Measurements from ENCODE around the gene HTRA2.

HTRA2 gene

DNA sequence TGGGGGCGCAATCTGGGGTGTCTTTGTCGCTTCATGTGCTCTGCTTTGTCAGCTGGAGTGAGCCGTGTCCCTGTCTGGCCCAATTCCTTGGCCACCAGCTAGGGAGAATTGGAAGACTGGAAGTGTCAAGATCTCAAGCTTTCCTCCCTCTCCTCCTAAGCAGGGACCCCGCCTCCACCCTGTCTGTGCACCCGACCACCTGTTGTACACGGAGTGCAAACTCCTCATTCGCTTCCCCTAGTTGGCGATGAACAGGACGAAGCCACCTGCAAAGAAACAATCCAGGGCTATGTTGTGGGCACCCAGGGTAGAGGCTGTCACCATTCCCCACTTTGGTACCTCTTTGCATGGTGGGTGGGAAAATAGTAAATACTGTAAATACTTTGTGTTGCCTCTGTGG lies 2.0 kb upstream of the HTRA2 start:
- H3K27me3 ChIP-seq (ENCODE audit: control insufficient read depth, insufficient read depth, low read length): peaks cover 16% of the 10 kb centered on the region
- peaks cover 3% of the 10 kb centered on the region for H3K4me1 ChIP-seq (ENCODE audit: control insufficient read depth, insufficient read depth, low read length)
- H3K4me3 ChIP-seq (ENCODE audit: low read depth, low read length): no peak overlapping the region
- H3K9me3 ChIP-seq (ENCODE audit: control insufficient read depth, insufficient read depth, low read length): no peaks in the 10 kb centered on the region
- H3K36me3 ChIP-seq (ENCODE audit: control insufficient read depth, insufficient read depth, low read length): peaks cover 17% of the 10 kb centered on the region
- no peak overlapping the region for H3K9ac ChIP-seq (ENCODE audit: low read depth, low read length)

DNA sequence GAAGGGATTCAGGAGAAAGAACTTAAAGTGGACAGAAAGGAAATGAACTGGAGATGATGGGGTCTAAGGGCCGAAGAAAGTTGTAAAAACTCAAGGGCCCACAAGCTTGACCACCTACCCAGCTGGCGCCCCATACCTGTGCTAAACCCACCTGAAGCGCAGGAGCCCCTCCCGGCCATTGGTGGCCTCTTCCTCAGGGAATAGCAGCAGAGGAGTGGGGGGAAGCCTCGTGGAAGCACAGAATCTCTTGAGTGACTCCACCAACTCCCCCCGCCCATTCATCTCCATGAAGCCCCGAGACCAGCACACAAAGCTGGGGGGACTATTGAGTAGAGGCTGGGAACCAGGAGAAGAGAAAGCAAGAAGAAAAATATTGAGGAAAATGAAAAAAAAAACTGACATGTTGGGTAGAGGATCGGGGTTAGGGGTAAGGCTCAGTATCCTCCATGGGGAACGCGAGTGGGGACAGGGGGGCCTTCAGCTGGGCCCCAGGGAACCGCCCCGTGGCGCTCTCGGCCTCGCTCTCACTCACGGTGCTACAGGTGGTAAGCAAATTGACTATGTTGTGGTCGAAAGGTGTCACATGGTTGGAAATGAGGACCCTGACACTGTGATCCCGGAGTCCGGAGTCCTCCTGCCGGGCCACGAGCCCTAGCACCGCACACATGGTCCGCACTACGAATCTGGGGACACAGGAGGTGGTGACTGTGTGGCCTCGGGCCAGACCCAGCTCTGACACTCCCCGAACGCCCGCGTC lies 955 bp upstream of the HTRA2 start:
- Histone ChIP-seq H3K9me3 (ENCODE audit: control insufficient read depth, insufficient read depth, low read length) (no peaks in the 10 kb centered on the region), H3K36me3 (ENCODE audit: control insufficient read depth, insufficient read depth, low read length) (peaks cover 17% of the 10 kb centered on the region), H3K4me1 (ENCODE audit: control insufficient read depth, insufficient read depth, low read length) (peaks cover 3% of the 10 kb centered on the region), H3K27me3 (ENCODE audit: control insufficient read depth, insufficient read depth, low read length) (peaks cover 5% of the 10 kb centered on the region), H3K4me3 (ENCODE audit: low read depth, low read length) (peak overlapping the region; percentile 99), H3K9ac (ENCODE audit: low read depth, low read length) (peak overlapping the region; percentile 87)

DNA sequence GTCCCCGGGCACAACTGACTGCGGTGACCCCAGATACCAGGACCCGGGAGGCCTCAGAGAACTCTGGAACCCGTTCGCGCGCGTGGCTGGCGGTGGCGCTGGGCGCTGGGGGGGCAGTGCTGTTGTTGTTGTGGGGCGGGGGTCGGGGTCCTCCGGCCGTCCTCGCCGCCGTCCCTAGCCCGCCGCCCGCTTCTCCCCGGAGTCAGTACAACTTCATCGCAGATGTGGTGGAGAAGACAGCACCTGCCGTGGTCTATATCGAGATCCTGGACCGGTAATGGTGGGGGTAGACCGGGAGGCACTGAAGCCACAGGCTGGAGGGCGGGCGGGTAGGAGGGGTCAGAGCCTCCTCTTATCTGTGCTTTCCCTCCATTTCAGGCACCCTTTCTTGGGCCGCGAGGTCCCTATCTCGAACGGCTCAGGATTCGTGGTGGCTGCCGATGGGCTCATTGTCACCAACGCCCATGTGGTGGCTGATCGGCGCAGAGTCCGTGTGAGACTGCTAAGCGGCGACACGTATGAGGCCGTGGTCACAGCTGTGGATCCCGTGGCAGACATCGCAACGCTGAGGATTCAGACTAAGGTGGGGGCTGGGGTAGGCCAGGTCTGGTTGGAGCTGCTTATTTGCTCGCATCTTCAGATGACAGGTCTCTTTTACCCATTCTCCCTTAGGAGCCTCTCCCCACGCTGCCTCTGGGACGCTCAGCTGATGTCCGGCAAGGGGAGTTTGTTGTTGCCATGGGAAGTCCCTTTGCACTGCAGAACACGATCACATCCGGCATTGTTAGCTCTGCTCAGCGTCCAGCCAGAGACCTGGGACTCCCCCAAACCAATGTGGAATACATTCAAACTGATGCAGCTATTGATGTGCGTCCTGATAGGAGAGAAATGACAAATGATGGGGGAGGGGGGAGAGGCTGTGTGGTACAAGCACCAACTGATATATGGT lies 780 bp downstream of the HTRA2 start:
- Histone ChIP-seq H3K9ac (ENCODE audit: low read depth, low read length) (peak overlapping the region; percentile 37), H3K36me3 (ENCODE audit: control insufficient read depth, insufficient read depth, low read length) (peaks cover 17% of the 10 kb centered on the region), H3K9me3 (ENCODE audit: control insufficient read depth, insufficient read depth, low read length) (no peaks in the 10 kb centered on the region)

DNA sequence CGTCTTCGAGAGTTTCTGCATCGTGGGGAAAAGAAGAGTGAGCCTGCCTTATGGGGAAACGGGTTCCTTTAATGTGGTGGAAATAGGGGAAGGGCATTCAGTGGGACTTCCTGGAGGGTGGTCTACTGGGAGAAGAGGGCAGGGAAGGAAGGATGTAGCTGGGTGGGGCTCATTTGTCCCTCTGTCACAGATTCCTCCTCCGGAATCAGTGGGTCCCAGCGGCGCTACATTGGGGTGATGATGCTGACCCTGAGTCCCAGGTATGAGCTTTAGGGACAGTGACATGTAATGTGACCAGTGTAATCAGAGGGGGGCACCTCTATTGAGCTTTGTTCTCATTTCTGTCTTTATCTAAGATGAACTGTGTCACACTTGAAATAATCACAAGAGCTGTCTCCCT lies 1.9 kb downstream of the HTRA2 start:
- H3K4me3 ChIP-seq (ENCODE audit: low read depth, low read length): no peak overlapping the region
- no peaks in the 10 kb centered on the region for H3K9me3 ChIP-seq (ENCODE audit: control insufficient read depth, insufficient read depth, low read length)
- peaks cover 3% of the 10 kb centered on the region for H3K27me3 ChIP-seq (ENCODE audit: control insufficient read depth, insufficient read depth, low read length)
- peaks cover 3% of the 10 kb centered on the region for H3K4me1 ChIP-seq (ENCODE audit: control insufficient read depth, insufficient read depth, low read length)
- no peak overlapping the region for H3K9ac ChIP-seq (ENCODE audit: low read depth, low read length)
- peaks cover 13% of the 10 kb centered on the region for H3K36me3 ChIP-seq (ENCODE audit: control insufficient read depth, insufficient read depth, low read length)

More for the DNA sequence above, 780 bp downstream of the HTRA2 start:
- Histone ChIP-seq H3K27me3 (ENCODE audit: control insufficient read depth, insufficient read depth, low read length) (peaks cover 3% of the 10 kb centered on the region), H3K4me3 (ENCODE audit: low read depth, low read length) (peak overlapping the region; percentile 99), H3K4me1 (ENCODE audit: control insufficient read depth, insufficient read depth, low read length) (peaks cover 3% of the 10 kb centered on the region)

DNA sequence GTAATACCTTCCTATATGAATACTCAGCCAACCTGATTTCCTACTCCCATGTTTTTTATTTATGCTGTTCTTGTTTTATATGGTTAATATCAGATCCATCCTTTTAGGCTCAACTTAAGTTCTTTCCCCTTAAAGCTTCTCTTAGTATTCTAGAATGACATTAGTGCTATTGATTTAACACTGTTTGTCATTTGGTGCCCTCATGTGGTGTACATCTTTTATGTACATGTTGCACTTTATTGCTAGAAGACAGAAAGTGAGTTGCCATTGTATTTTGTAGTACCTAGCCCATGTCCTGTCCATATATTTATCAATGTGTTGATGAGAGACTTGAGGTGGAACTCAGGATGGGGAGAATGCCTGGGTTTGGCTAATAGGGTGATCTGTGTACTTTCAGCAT lies 2.5 kb downstream of the HTRA2 start:
- Histone ChIP-seq H3K4me1 (ENCODE audit: control insufficient read depth, insufficient read depth, low read length) (peaks cover 3% of the 10 kb centered on the region), H3K27me3 (ENCODE audit: control insufficient read depth, insufficient read depth, low read length) (peaks cover 3% of the 10 kb centered on the region), H3K4me3 (ENCODE audit: low read depth, low read length) (no peak overlapping the region), H3K36me3 (ENCODE audit: control insufficient read depth, insufficient read depth, low read length) (peaks cover 7% of the 10 kb centered on the region), H3K9me3 (ENCODE audit: control insufficient read depth, insufficient read depth, low read length) (no peaks in the 10 kb centered on the region), H3K9ac (ENCODE audit: low read depth, low read length) (no peak overlapping the region)

DNA sequence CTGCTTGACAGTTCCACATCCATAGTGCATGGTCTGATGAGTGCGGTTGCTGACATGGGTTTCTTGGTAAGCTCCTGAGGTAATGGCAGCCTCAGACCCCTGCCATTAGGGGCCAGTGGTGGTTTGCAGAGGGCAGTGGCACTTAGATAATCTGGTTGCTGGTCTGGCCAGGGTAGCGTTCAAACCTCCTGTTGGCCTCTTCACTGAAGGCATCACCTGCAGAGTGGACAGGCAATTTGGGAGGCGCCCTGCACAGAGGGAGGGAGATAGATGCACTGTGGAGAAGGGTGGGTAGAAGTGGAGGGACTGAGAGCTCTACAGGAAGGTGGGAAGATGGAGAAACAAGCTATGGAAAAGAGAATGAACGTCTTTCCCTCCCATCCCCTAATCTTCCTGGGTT lies 3.7 kb downstream of the HTRA2 start:
- peaks cover 1% of the 10 kb centered on the region for H3K4me1 ChIP-seq (ENCODE audit: control insufficient read depth, insufficient read depth, low read length)
- H3K9me3 ChIP-seq (ENCODE audit: control insufficient read depth, insufficient read depth, low read length): no peaks in the 10 kb centered on the region
- H3K9ac ChIP-seq (ENCODE audit: low read depth, low read length): no peak overlapping the region
- peaks cover 8% of the 10 kb centered on the region for H3K27me3 ChIP-seq (ENCODE audit: control insufficient read depth, insufficient read depth, low read length)
- H3K36me3 ChIP-seq (ENCODE audit: control insufficient read depth, insufficient read depth, low read length): no peaks in the 10 kb centered on the region
- no peak overlapping the region for H3K4me3 ChIP-seq (ENCODE audit: low read depth, low read length)

DNA sequence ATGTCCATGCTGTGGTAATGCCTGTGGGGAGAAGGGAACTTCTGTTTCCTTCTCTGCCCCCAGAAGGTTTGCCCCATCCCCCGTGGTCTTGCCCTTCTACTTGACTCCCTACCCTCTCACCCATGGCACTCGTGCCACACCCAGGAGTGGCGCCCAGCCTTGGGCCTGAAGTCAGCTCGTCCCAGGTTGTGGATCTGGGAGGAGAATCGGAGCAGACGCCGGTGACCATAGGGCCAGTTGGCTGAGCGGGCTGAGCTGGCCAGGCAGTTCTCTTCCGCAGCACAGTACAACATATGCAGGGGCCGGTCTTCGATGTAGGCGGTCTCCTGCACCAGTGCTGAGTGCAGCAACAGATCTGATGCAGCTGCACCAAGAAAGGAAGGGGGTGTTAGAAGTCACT lies 4.7 kb downstream of the HTRA2 start:
- Histone ChIP-seq H3K9me3 (ENCODE audit: control insufficient read depth, insufficient read depth, low read length) (no peaks in the 10 kb centered on the region), H3K36me3 (ENCODE audit: control insufficient read depth, insufficient read depth, low read length) (no peaks in the 10 kb centered on the region), H3K4me1 (ENCODE audit: control insufficient read depth, insufficient read depth, low read length) (no peaks in the 10 kb centered on the region), H3K9ac (ENCODE audit: low read depth, low read length) (no peak overlapping the region), H3K4me3 (ENCODE audit: low read depth, low read length) (no peak overlapping the region), H3K27me3 (ENCODE audit: control insufficient read depth, insufficient read depth, low read length) (peaks cover 10% of the 10 kb centered on the region)

DNA sequence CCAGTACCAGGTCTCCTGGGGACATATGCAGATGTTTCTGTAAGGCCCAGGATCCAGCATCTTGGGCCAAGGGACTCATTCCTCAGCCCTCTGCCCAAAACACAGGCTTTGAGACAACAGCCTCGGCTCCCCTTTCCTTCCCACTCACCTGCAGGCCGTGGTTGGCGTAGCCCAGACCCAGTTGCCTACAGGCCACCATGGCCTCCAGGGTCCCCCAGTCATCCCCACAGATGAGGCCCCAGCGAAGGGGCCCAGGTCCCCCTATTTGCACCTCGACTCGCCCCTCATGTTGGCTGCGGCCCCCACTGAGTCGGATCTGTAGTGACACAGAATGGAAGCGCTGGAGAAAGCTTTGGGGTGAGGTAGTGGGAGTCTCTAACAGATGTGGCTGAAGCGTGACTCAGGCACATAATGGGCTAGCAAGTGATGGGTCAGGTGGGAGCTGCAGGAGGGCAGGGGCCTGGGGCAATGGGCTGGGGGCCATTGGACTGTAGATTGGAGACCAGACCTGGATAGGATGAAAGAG lies 5.8 kb downstream of the HTRA2 start:
- H3K9ac ChIP-seq (ENCODE audit: low read depth, low read length): no peak overlapping the region

DNA sequence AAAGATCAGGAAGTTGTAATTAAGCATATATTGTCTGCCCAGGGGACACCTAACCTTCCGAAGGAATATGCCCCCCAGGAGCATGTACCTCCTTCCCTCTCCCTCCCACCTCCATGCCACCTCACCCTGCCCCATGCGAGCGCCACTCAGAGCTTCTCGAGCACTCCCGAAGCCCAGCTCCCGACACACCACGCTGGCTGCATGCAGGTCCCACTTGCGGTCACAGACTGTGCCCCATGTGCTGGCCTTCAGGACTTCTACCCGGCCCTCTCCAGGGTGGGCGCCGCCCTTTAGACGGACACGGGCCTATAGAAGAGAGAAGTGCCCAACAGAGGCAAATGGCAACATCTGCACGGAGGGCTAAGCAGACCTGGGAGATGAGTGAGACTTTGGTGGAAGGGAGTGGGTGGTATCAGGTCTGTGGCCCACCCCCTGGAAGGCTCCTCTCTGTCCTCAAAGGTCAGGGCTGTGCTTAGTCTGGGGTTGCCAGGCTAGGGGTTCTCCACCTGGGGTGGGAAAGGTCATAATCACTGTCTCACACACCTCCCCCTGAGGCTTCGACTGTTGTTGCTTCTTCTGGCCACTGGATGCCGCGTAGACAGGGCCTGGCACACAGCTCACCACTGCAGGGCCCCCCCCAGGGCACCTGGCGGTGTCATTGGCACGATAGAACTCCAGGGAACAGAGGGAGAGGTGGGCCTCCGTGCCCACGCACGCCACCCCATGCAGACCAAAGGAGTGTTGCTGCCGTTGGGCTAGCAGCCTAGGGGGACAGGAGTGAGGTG lies 6.6 kb downstream of the HTRA2 start:
- Histone ChIP-seq H3K9ac (ENCODE audit: low read depth, low read length) (no peak overlapping the region), H3K4me3 (ENCODE audit: low read depth, low read length) (no peak overlapping the region), H3K27me3 (ENCODE audit: control insufficient read depth, insufficient read depth, low read length) (peaks cover 6% of the 10 kb centered on the region), H3K9me3 (ENCODE audit: control insufficient read depth, insufficient read depth, low read length) (no peaks in the 10 kb centered on the region), H3K36me3 (ENCODE audit: control insufficient read depth, insufficient read depth, low read length) (no peaks in the 10 kb centered on the region), H3K4me1 (ENCODE audit: control insufficient read depth, insufficient read depth, low read length) (no peaks in the 10 kb centered on the region)

More for the DNA sequence above, 5.8 kb downstream of the HTRA2 start:
- Histone ChIP-seq H3K27me3 (ENCODE audit: control insufficient read depth, insufficient read depth, low read length) (peaks cover 10% of the 10 kb centered on the region), H3K4me3 (ENCODE audit: low read depth, low read length) (no peak overlapping the region), H3K9me3 (ENCODE audit: control insufficient read depth, insufficient read depth, low read length) (no peaks in the 10 kb centered on the region), H3K4me1 (ENCODE audit: control insufficient read depth, insufficient read depth, low read length) (no peaks in the 10 kb centered on the region), H3K36me3 (ENCODE audit: control insufficient read depth, insufficient read depth, low read length) (no peaks in the 10 kb centered on the region)

DNA sequence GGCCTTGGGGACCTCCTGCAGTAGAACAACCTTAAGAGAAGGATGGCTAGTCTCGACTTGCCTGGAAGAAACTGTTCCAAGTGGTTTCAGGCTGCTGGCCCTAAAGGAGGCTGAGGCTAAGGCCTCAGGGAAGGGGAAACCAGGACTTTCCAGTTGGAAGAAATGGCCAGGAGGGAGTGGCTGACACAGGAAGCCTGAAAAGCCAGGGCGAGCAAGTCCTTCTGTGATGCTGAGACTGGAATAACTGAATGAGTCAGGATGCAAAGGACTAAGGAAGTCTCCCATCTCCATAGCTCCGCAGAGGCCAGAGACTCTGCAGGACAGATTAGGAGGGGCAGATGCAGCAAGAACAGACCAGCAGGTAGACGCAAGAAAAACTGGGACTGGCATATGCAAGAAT lies 7.4 kb downstream of the HTRA2 start:
- Histone ChIP-seq H3K4me1 (ENCODE audit: control insufficient read depth, insufficient read depth, low read length) (no peaks in the 10 kb centered on the region), H3K4me3 (ENCODE audit: low read depth, low read length) (no peak overlapping the region), H3K9ac (ENCODE audit: low read depth, low read length) (no peak overlapping the region), H3K9me3 (ENCODE audit: control insufficient read depth, insufficient read depth, low read length) (no peaks in the 10 kb centered on the region), H3K36me3 (ENCODE audit: control insufficient read depth, insufficient read depth, low read length) (no peaks in the 10 kb centered on the region), H3K27me3 (ENCODE audit: control insufficient read depth, insufficient read depth, low read length) (peaks cover 6% of the 10 kb centered on the region)

DNA sequence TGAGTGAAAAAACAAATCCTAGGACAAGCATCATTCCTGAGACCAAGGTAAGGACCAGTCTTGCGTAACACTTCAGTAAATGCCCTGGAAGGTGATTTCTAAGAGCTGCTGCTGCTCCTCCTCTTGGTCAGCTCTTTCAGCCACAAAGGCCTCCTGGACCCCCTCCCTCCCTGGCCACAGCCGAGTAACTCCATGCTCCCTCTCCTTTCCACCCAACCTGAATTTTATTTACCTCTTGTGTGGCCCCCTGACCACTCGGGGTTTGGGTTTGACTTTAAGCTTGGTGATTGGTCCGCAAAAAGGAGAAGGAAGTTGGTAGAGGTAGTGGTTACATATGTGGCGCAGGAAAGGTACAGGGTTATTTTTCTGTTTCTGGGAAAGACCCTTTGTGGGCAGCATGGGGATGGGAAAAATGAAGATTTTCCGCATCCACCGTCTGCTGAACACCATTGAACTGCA lies 9.2 kb downstream of the HTRA2 start:
- no peaks in the 10 kb centered on the region for H3K9me3 ChIP-seq (ENCODE audit: control insufficient read depth, insufficient read depth, low read length)
- H3K4me3 ChIP-seq (ENCODE audit: low read depth, low read length): no peak overlapping the region
- no peaks in the 10 kb centered on the region for H3K4me1 ChIP-seq (ENCODE audit: control insufficient read depth, insufficient read depth, low read length)
- peaks cover 6% of the 10 kb centered on the region for H3K27me3 ChIP-seq (ENCODE audit: control insufficient read depth, insufficient read depth, low read length)
- no peaks in the 10 kb centered on the region for H3K36me3 ChIP-seq (ENCODE audit: control insufficient read depth, insufficient read depth, low read length)
- no peak overlapping the region for H3K9ac ChIP-seq (ENCODE audit: low read depth, low read length)
